ENCODE results near the gene CCDC50.

CCDC50 gene

GRCh38 chr3:191320316-191320715 is 8.9 kb upstream of the CCDC50 start:
- no peak for FAIRE-seq

GRCh38 chr3:191321019-191321767 is 8.0 kb upstream of the CCDC50 start:
- FAIRE-seq = no peak

GRCh38 chr3:191324936-191325335 is 4.3 kb upstream of the CCDC50 start:
- no peak for FAIRE-seq

GRCh38 chr3:191327526-191327925 is 1.7 kb upstream of the CCDC50 start:
- FAIRE-seq = no peak

- FAIRE-seq = no peak
Observed at GRCh38 chr3:191328383-191328961, 722 bp upstream of the CCDC50 start.

- FAIRE-seq = no peak
Observed at GRCh38 chr3:191329654-191330529, 698 bp downstream of the CCDC50 start, which contains the start of gene UTS2B. Gene UTS2B, minus strand, starts transcription at chr3:191330526. Its CDS starts 48,337 bp downstream, at chr3:191282189.

GRCh38 chr3:191330530-191331048 is 1.4 kb downstream of the CCDC50 start:
- no peak for FAIRE-seq

- FAIRE-seq = no peak
Observed at GRCh38 chr3:191331388-191331787, 2.2 kb downstream of the CCDC50 start.

- no peak for FAIRE-seq
Observed at GRCh38 chr3:191333298-191333880, 4.2 kb downstream of the CCDC50 start.

- FAIRE-seq = no peak
Observed at GRCh38 chr3:191334346-191334893, 5.2 kb downstream of the CCDC50 start.

- no peak for FAIRE-seq
Observed at GRCh38 chr3:191336833-191337232, 7.6 kb downstream of the CCDC50 start.

- no peak for FAIRE-seq
Observed at GRCh38 chr3:191338177-191338488, 8.9 kb downstream of the CCDC50 start.

- FAIRE-seq = no peak
Observed at GRCh38 chr3:191339316-191339917, 10.2 kb downstream of the CCDC50 start.

GRCh38 chr3:191340351-191340750 is 11.2 kb downstream of the CCDC50 start:
- FAIRE-seq = no peak

GRCh38 chr3:191340966-191341365 is 11.8 kb downstream of the CCDC50 start:
- no peak for FAIRE-seq

GRCh38 chr3:191342006-191342405 is 12.8 kb downstream of the CCDC50 start:
- no peak for FAIRE-seq

GRCh38 chr3:191342411-191342810 is 13.2 kb downstream of the CCDC50 start:
- FAIRE-seq = no peak

GRCh38 chr3:191343115-191343514 is 13.9 kb downstream of the CCDC50 start:
- peak; percentile 25 for FAIRE-seq

GRCh38 chr3:191343913-191344312 is 14.7 kb downstream of the CCDC50 start:
- no peak for FAIRE-seq

GRCh38 chr3:191345334-191345733 is 16.1 kb downstream of the CCDC50 start:
- FAIRE-seq = no peak

- no peak for FAIRE-seq
Observed at GRCh38 chr3:191347228-191347627, 18.0 kb downstream of the CCDC50 start.

GRCh38 chr3:191348098-191348497 is 18.9 kb downstream of the CCDC50 start:
- FAIRE-seq = no peak
